MCF 10A (cell line): ENCODE data around the gene FNDC1. TPM values are rescaled to one million over a fixed set of nuclear protein-coding genes. Genes with fewer than 3 reads are reported as not detected.

Experiments used
- BruUV-seq: library from RNA; stranded (reverse); fragments of 400-500 nt; replicated peaks from 2 replicates; lab custom pipeline; 2021; lab: Mats Ljungman, UMichigan
- CTCF ChIA-PET: fragments of 300-600 bp; sonication (Branson Sonifier 250); formaldehyde crosslinking; extraction: SDS; loops from one replicate; lab custom pipeline; 2021; ENCODE audit warnings: antibody characterized with exemption, inconsistent platforms; lab: Yijun Ruan, JAX
- POLR2A ChIA-PET: fragments of 300-600, 350-650 bp; sonication (Branson Sonifier 250); formaldehyde crosslinking; extraction: SDS; loops from one replicate; lab custom pipeline; 2020; ENCODE audit warnings: antibody characterized with exemption, inconsistent platforms; lab: Yijun Ruan, JAX
- DNase-seq: peaks from one replicate; pipeline ENCODE4 v3.0.0-alpha.2; 2018; ENCODE audit not compliant: unreplicated experiment
- H3K27ac Mint-ChIP-seq: one replicate; pipeline ENCODE4 v1.8.0; 2022; ENCODE audit warnings: mild to moderate bottlenecking, low read depth, mixed read lengths; ENCODE audit not compliant: unreplicated experiment
- H3K27me3 Mint-ChIP-seq: one replicate; pipeline ENCODE4 v1.8.0; 2022; ENCODE audit warnings: mixed read lengths; ENCODE audit not compliant: insufficient read depth, unreplicated experiment
- H3K36me3 Mint-ChIP-seq: one replicate; pipeline ENCODE4 v1.8.0; 2022; ENCODE audit warnings: mild to moderate bottlenecking, moderate library complexity, mixed read lengths; ENCODE audit not compliant: insufficient read depth, unreplicated experiment
- H3K4me1 Mint-ChIP-seq: one replicate; pipeline ENCODE4 v1.8.0; 2022; ENCODE audit warnings: mixed read lengths; ENCODE audit not compliant: insufficient read depth, unreplicated experiment
- H3K4me3 Mint-ChIP-seq: one replicate; pipeline ENCODE4 v1.8.0; 2022; ENCODE audit warnings: mild to moderate bottlenecking, moderate library complexity, mixed read lengths; ENCODE audit not compliant: unreplicated experiment
- H3K9me3 Mint-ChIP-seq: one replicate; pipeline ENCODE4 v1.8.0; 2022; ENCODE audit warnings: mixed read lengths; ENCODE audit not compliant: unreplicated experiment
- CTCF ChIP-seq: fragments of 200-600 bp; IDR thresholded peaks from one replicate; pipeline ENCODE4 v1.8.0; 2022; ENCODE audit warnings: antibody characterized with exemption, mild to moderate bottlenecking; ENCODE audit not compliant: unreplicated experiment
- intact Hi-C: fragments of 100-400 bp; cut with micrococcal nuclease; formaldehyde crosslinking; loops from 2 replicates; pipeline ENCODE4 v1.14.1; 2022
- total RNA-seq: library from RNA; stranded (reverse); gene quantifications from 2 replicates; pipeline ENCODE4 v1.2.3, GENCODE V29; 2022

Gene FNDC1
- total RNA-seq, 1 experiment from 2014 or later: not detected

GRCh38 chr6:159305159-159305558 lies 136.0 kb downstream of the FNDC1 start:
- ChIA-PET CTCF (no interaction called here), POLR2A (no interaction called here)
- Mint-ChIP-seq H3K36me3 (no peaks in the 10 kb centered on the region), H3K4me3 (no peak overlapping the region), H3K9me3 (no peaks in the 10 kb centered on the region), H3K27ac (no peak overlapping the region), H3K27me3 (peaks cover 41% of the 10 kb centered on the region), H3K4me1 (no peaks in the 10 kb centered on the region)
- DNase-seq: no peak
- intact Hi-C loops: no loop called here
- BruUV-seq: no TSS peak
- TF ChIP-seq CTCF: no peak

DNA sequence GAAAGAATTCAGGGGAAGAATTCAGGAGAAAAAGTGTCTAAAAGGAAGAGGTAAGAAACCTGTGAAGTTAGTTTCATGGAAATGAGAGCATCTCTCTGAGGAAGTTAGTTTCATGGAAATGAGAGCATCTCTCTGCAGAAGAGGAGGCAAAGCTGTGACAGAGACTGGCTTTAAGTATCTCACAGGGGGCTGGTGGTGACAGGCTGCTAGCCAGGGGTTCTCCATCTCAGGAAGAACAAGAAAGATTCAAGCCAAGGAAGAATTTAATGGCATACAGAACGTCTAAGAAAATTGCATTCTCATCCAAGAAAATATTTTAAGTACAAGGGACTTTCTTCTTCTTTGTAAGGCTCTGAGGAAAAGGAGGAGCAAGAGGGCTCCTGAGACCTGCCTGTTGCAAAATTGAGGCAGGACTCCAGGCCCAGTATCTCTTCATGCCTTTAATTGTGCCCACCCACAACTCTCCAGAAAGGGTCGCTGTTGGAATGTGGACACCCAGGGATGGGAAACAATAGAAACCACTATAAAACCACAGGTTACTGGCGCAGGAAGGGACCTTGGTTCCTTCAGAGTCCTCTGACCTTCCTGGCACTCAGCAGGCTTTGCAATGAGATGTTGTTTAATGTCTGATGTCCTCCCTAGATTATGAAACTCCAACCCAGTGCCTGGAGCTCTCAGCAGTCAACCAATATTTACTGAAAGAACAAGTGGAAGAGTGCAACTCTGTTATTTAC lies 136.8 kb downstream of the FNDC1 start:
- POLR2A ChIA-PET: no interaction called here
- no peak for DNase-seq
- H3K4me1 Mint-ChIP-seq: no peaks in the 10 kb centered on the region
- CTCF ChIA-PET: no interaction called here
- BruUV-seq: no TSS peak
- no peak overlapping the region for H3K27ac Mint-ChIP-seq
- no peaks in the 10 kb centered on the region for H3K9me3 Mint-ChIP-seq
- no peak for TF ChIP-seq CTCF
- H3K27me3 Mint-ChIP-seq: peaks cover 41% of the 10 kb centered on the region
- H3K36me3 Mint-ChIP-seq: no peaks in the 10 kb centered on the region
- H3K4me3 Mint-ChIP-seq: no peak overlapping the region
- intact Hi-C loops: no loop called here

DNA sequence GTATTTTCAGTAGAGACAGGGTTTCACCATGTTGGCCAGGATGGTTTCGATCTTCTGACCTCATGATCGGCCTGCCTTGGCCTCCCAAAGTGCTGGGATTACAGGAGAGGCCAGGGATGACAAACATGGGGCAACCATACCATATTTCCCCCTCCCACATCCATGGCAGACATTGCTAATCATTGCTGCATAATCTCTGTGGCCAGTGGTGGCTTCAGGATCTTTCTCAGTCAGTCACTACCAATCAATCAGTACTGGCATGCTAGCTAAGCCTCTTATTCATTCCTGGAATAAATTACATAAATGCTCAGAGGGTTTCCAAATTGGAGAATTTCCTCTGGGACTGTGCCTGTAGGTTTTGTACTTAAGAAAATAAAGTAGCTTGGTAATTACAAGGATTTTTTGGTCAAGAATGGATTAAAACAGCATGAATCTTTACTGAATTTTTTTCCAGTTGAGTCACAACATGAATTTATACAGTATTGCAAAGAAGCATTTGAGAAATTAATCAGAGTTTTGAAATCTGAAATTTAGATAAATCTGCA lies 138.1 kb downstream of the FNDC1 start:
- Mint-ChIP-seq H3K4me1 (no peaks in the 10 kb centered on the region), H3K4me3 (no peak overlapping the region), H3K27me3 (peaks cover 29% of the 10 kb centered on the region), H3K36me3 (no peaks in the 10 kb centered on the region), H3K9me3 (no peaks in the 10 kb centered on the region), H3K27ac (no peak overlapping the region)
- BruUV-seq: no TSS peak
- CTCF ChIA-PET: no interaction called here
- TF ChIP-seq CTCF: no peak
- no peak for DNase-seq
- POLR2A ChIA-PET: no interaction called here
- intact Hi-C loops: no loop called here

- no TSS peak for BruUV-seq
- intact Hi-C loops: no loop called here
- POLR2A ChIA-PET: no interaction called here
- Mint-ChIP-seq H3K27me3 (peaks cover 20% of the 10 kb centered on the region), H3K4me1 (no peaks in the 10 kb centered on the region), H3K27ac (no peak overlapping the region), H3K4me3 (no peak overlapping the region), H3K36me3 (no peaks in the 10 kb centered on the region), H3K9me3 (no peaks in the 10 kb centered on the region)
- no peak for TF ChIP-seq CTCF
- DNase-seq: no peak
- CTCF ChIA-PET: no interaction called here
Observed at GRCh38 chr6:159308198-159308597, 139.0 kb downstream of the FNDC1 start.
